B cell (primary cell): ENCODE data around the gene SAXO1.

Experiments
- CTCF ChIP-seq: fragments of 200-600 bp; IDR thresholded peaks from one replicate; pipeline ENCODE4 v1.8.0; 2022; ENCODE audit warnings: antibody characterized with exemption, mild to moderate bottlenecking
- EZH2 ChIP-seq: IDR thresholded peaks from 2 replicates; pipeline ENCODE4 v1.6.1; 2012; ENCODE audit warnings: borderline replicate concordance, low read depth, mild to moderate bottlenecking, moderate library complexity, low read length; ENCODE audit not compliant: insufficient read depth, poor library complexity, severe bottlenecking

DNA sequence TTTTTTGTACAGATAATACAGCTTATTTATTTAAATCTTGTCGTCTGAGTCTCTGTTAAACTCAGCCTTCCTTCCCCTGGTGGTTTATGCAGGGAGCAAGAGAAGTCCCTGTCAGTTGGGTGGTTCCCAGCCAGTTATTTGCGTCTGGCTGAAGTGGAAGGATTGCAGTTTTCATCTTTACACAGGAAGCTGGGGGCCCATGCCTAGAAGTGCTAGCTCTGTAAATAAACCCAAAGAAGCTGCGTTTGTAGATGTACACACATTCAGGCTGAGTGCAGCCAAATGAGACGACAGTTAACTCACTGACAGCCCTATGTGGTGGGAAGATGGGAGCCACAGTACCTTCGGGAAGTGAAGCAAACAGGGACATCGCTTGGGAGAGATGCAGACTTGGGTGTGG, 122.1 kb downstream of the SAXO1 start:
- TF ChIP-seq EZH2 (no peak), CTCF (no peak)
